T-helper 1 cell treated with Interleukin-12 subunit alpha and Interleukin-12 subunit beta and Interleukin-4 antibody, amounts not matched to agents 30 μg/mL and 1 μg/mL, for 36 hours (primary cell): ENCODE measurements around the gene CASP1.

Experiments
- H3K27ac Mint-ChIP-seq: one replicate; pipeline ENCODE4 v1.8.0; 2021; ENCODE audit warnings: mild to moderate bottlenecking, mixed read lengths
- H3K27me3 Mint-ChIP-seq: one replicate; pipeline ENCODE4 v1.8.0; 2021; ENCODE audit warnings: low read depth, mixed read lengths
- H3K36me3 Mint-ChIP-seq: one replicate; pipeline ENCODE4 v1.8.0; 2021; ENCODE audit warnings: low read depth, mixed read lengths
- H3K4me1 Mint-ChIP-seq: one replicate; pipeline ENCODE4 v1.8.0; 2021; ENCODE audit warnings: low read depth, mixed read lengths
- H3K4me3 Mint-ChIP-seq: one replicate; pipeline ENCODE4 v1.8.0; 2021; ENCODE audit warnings: mild to moderate bottlenecking, moderate library complexity, mixed read lengths
- H3K9me3 Mint-ChIP-seq: one replicate; pipeline ENCODE4 v1.8.0; 2021; ENCODE audit warnings: mixed read lengths

Gene CASP1

DNA sequence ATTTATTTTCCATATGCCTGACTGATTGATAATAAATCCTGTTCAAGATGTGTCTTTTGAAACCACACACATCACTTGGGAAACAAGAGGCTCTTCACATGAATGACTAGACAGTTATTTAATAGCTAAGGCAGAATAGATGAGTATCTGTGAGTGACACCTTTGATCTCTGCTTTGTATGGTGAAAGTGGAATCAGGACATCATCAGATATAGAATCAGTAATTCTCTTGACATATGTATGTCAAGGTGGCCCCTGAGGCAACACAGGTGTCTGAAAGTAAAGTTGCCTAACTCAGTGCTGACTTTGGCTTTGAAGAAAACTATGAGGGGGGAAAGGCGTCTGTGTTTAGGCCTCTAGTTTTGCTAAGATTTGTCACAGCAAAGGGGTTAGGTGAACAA is 55.1 kb downstream of the CASP1 start:
- H3K4me1 Mint-ChIP-seq = peaks cover 2% of the 10 kb centered on the region
- peaks cover 11% of the 10 kb centered on the region for H3K9me3 Mint-ChIP-seq
- no peak overlapping the region for H3K4me3 Mint-ChIP-seq
- no peaks in the 10 kb centered on the region for H3K36me3 Mint-ChIP-seq
- H3K27ac Mint-ChIP-seq = no peak overlapping the region
- no peaks in the 10 kb centered on the region for H3K27me3 Mint-ChIP-seq
